ENCODE data around the gene RFLNA. TPM values are rescaled to one million over a fixed set of nuclear protein-coding genes. Genes with fewer than 3 reads are reported as not detected.

Gene RFLNA
- total RNA-seq, 1 donor from 2014 or later, result 0.69 TPM

GRCh38 chr12:124273630-124274029 lies 21.3 kb upstream of the RFLNA start:
- DNase-seq (ENCODE audit: low read depth), result no peak
- peak; percentile 42 for TF ChIP-seq CTCF (conservative IDR thresholded peaks at IDR 0.05; ENCODE audit: low read depth, low read length)
- H3K4me3 ChIP-seq (ENCODE audit: low read depth, low read length), result no peak overlapping the region

GRCh38 chr12:124276337-124276736 lies 18.6 kb upstream of the RFLNA start:
- no peak for DNase-seq (ENCODE audit: low read depth)
- no peak for TF ChIP-seq CTCF (conservative IDR thresholded peaks at IDR 0.05; ENCODE audit: low read depth, low read length)

DNA sequence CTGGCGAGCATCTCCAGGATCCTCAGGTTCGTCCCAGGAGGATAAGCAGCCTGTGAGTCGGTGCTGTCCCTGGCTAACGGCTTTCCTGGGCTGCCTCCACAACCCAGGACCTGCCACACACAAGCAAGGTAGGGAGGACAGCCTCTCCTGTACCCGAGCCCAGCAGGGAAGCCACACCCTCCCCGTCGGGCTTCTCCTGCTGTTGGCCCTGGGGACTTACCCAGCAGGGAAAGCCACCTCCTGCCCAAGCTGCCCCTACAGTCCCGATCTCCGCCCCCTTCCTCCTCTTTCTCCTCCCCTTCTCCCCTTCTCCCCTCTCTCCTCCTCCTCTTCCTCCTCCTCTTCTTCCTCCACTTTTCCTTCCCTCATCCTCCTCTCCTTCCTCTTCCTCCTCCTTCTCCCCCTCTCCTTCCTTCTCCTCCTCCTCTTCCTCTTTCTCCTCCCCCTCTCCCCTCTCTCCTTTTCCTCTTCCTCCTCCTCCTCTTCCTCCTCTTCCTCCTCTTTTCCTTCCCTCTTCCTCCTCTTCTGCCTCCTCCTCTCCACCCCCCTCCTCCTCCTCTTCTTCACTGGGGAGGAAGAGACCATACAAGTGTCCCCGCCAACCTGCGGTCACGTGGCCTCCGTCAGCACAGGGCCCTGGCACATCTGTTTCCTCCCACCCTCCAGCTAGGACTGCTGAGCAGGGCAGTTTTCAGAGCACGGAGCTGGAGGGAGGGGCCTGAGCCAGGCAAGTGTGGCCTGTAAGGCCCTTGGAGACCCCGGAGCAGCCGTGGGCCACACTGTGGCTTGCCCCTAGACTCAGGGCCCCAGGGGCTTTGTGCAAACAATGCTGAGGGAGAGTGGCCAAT lies 17.3 kb upstream of the RFLNA start:
- no peak for DNase-seq (ENCODE audit: low read depth)
- TF ChIP-seq CTCF (conservative IDR thresholded peaks at IDR 0.05; ENCODE audit: low read depth, low read length), result no peak
- H3K4me3 ChIP-seq (ENCODE audit: low read depth, low read length), result no peak overlapping the region

More at GRCh38 chr12:124276337-124276736, 18.6 kb upstream of the RFLNA start:
- no peak overlapping the region for H3K4me3 ChIP-seq (ENCODE audit: low read depth, low read length)

GRCh38 chr12:124278389-124279101 lies 16.3 kb upstream of the RFLNA start:
- no peak for DNase-seq (ENCODE audit: low read depth)
- no peak overlapping the region for H3K4me3 ChIP-seq (ENCODE audit: low read depth, low read length)
- no peak for TF ChIP-seq CTCF (conservative IDR thresholded peaks at IDR 0.05; ENCODE audit: low read depth, low read length)

- no peak for TF ChIP-seq CTCF (conservative IDR thresholded peaks at IDR 0.05; ENCODE audit: low read depth, low read length)
- H3K4me3 ChIP-seq (ENCODE audit: low read depth, low read length), result no peak overlapping the region
- DNase-seq (ENCODE audit: low read depth), result no peak
Observed at GRCh38 chr12:124279315-124279714, 15.6 kb upstream of the RFLNA start.

- no peak for TF ChIP-seq CTCF (conservative IDR thresholded peaks at IDR 0.05; ENCODE audit: low read depth, low read length)
- H3K4me3 ChIP-seq (ENCODE audit: low read depth, low read length), result no peak overlapping the region
- no peak for DNase-seq (ENCODE audit: low read depth)
Observed at GRCh38 chr12:124279846-124280360, 15.0 kb upstream of the RFLNA start.
